Aorta (tissue), 5 donors: Measurements from ENCODE around the gene THEM5. TPM values are rescaled to one million over a fixed set of nuclear protein-coding genes. Genes with fewer than 3 reads are reported as not detected.

Experiments
- ATAC-seq: fragments of 200-7000 bp; cut with Tn5 transposase; one replicate; pipeline ENCODE4 v1.9.1; 2022; ENCODE audit warnings: moderate library complexity; ENCODE audit not compliant: low FRiP score
- DNase-seq, 2 donors: peaks; one replicate each; pipeline ENCODE4 v3.0.0-alpha.2; 2020
- H3K27ac ChIP-seq, 2 donors: one replicate each; pipeline ENCODE4 v1.5.1; 2013; ENCODE audit warnings: low read length in 2 of 2, mild to moderate bottlenecking in 2 of 2, moderate library complexity in 2 of 2, control low read depth in 1 of 2, inconsistent platforms in 1 of 2, low read depth in 1 of 2
- H3K27me3 ChIP-seq, 2 donors: one replicate each; pipeline ENCODE4 v1.6.1; 2013; ENCODE audit warnings: control low read depth in 1 of 2, low read length in 1 of 2, mild to moderate bottlenecking in 1 of 2, moderate library complexity in 1 of 2; ENCODE audit not compliant: insufficient read depth in 2 of 2, control insufficient read depth in 1 of 2
- H3K36me3 ChIP-seq, 2 donors: one replicate each; pipeline ENCODE4 v1.6.1; 2013; ENCODE audit warnings: control low read depth in 1 of 2, low read length in 1 of 2, mild to moderate bottlenecking in 1 of 2; ENCODE audit not compliant: insufficient read depth in 2 of 2, control insufficient read depth in 1 of 2
- H3K4me1 ChIP-seq, 2 donors: one replicate each; pipeline ENCODE4 v1.6.1; 2013; ENCODE audit warnings: low read length in 2 of 2, control low read depth in 1 of 2, mild to moderate bottlenecking in 1 of 2, moderate library complexity in 1 of 2; ENCODE audit not compliant: insufficient read depth in 2 of 2, control insufficient read depth in 1 of 2
- H3K4me3 ChIP-seq, 2 donors: one replicate each; pipeline ENCODE4 v1.5.1; 2013; ENCODE audit warnings: low read length in 2 of 2, control low read depth in 1 of 2, mild to moderate bottlenecking in 1 of 2
- H3K9me3 ChIP-seq: one replicate; pipeline ENCODE4 v1.6.1; 2013; ENCODE audit warnings: mild to moderate bottlenecking, low read length; ENCODE audit not compliant: control insufficient read depth
- WGBS, 2 donors: extraction: QIAGEN DNeasy Blood & Tissue Kit; methylation state at CpG; one replicate each; pipeline ENCODE4 v1.1.7; 2013; 5-methylcytosine and 5-hydroxymethylcytosine counted together
- intact Hi-C, 2 donors: fragments of 100-400 bp; cut with DNase I; formaldehyde crosslinking; loops; one replicate each; pipeline versions ENCODE4 v1.14.2 to v1.15.0; 2022
- polyA plus RNA-seq, 2 donors: library from polyadenylated mRNA; stranded (reverse); fragments of 200-250 nt; gene quantifications; one replicate each; pipeline ENCODE4 v1.2.3, GENCODE V29; 2013
- total RNA-seq, 2 donors: library from RNA; stranded (reverse); fragmentation: NEBNext Ultra II Directional; extraction: Animal tissue kit (Norgen Biotek cat#: 25700); gene quantifications; one replicate each; pipeline ENCODE4 v1.2.1, GENCODE V29; 2021
- donor health status: healthy with polysubstance abuse.
- donor health status: Bipolar disorder and iron deficiency.
- donor health status: DM: no; HTN: no; CAD: no.
- donor health status: DM: no; HTN: no; CAD: no.
- donor health status: DM: yes; HTN: yes; CAD: no.

THEM5 gene
- total and polyA plus RNA-seq, 4 donors: not detected

- 35 to 46% methylated on average over 9 of the region's 9 CpGs for WGBS, 2 donors
- no peak for ATAC-seq
- peaks cover 0 to 3% of the 10 kb centered on the region in 2 donors for H3K36me3 ChIP-seq
- H3K4me3 ChIP-seq: no peak overlapping the region
- intact Hi-C loops: no loop called here
- H3K4me1 ChIP-seq: no peaks in the 10 kb centered on the region
- H3K27me3 ChIP-seq: no peaks in the 10 kb centered on the region
- DNase-seq: no peak
- H3K27ac ChIP-seq: no peak overlapping the region
- H3K9me3 ChIP-seq: no peaks in the 10 kb centered on the region
These were observed 54.1 kb downstream of the THEM5 start for GRCh38 chr1:151799179-151800022.

DNA sequence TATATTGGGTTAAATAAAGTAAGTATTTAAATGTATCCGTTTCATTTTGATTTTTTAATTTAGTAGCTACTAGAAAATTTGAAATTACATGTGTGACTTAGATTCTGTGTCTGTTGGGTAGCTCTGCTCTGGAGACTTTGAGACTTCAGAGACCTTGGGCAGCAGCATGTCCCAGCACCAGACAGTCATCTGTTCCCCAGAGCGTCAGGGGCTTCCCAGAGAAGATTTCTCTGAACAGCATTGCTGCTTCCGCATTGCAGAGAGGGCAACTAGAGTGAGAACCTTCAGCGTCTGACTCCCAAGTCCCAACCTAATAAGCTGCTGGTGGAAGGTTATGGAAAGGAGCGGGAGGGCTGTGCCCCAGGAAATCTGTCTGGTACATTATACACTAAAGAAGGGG lies 54.9 kb downstream of the THEM5 start:
- DNase-seq: no peak
- H3K27me3 ChIP-seq: no peaks in the 10 kb centered on the region
- no peak for ATAC-seq
- H3K36me3 ChIP-seq: peaks cover 0 to 3% of the 10 kb centered on the region in 2 donors
- no peaks in the 10 kb centered on the region for H3K4me1 ChIP-seq
- no peaks in the 10 kb centered on the region for H3K9me3 ChIP-seq
- H3K27ac ChIP-seq: no peak overlapping the region
- intact Hi-C loops: no loop called here
- WGBS, 2 donors: 89 to 91% methylated on average over 5 of the region's 5 CpGs
- no peak overlapping the region for H3K4me3 ChIP-seq

Other genes with a start within 250 kb of the THEM5 start
- 10 to 100 TPM; 34.7 to 48.0 TPM for gene SNX27, start 241.7 kb downstream of the THEM5 start, total RNA-seq
- 1 to 10 TPM; 5.6 to 6.4 TPM for gene SNX27, start 241.7 kb downstream of the THEM5 start, polyA plus RNA-seq
- gene CELF3, start 136.9 kb downstream of the THEM5 start, total RNA-seq: not detected
- under 1 TPM in 1 of 2 donors, not detected in 1; 0.13 TPM for gene CELF3, start 136.9 kb downstream of the THEM5 start, polyA plus RNA-seq
- not detected for gene RIIAD1, start 132.2 kb downstream of the THEM5 start, total RNA-seq
- not detected for gene RIIAD1, start 132.2 kb downstream of the THEM5 start, polyA plus RNA-seq
- 10 to 100 TPM; 38.7 to 52.7 TPM for gene MRPL9, start 90.2 kb downstream of the THEM5 start, total RNA-seq
- gene MRPL9, start 90.2 kb downstream of the THEM5 start, polyA plus RNA-seq: 10 to 100 TPM; 39.7 to 58.9 TPM
- 1 to 10 TPM; 3.7 to 9.1 TPM for gene TDRKH, start 63.2 kb downstream of the THEM5 start, total RNA-seq
- gene TDRKH, start 63.2 kb downstream of the THEM5 start, polyA plus RNA-seq: 1 to 10 TPM; 1.5 to 2.5 TPM
- gene LINGO4, start 48.3 kb downstream of the THEM5 start, total RNA-seq: not detected
- gene LINGO4, start 48.3 kb downstream of the THEM5 start, polyA plus RNA-seq: not detected
- gene RORC, start 21.9 kb downstream of the THEM5 start, total RNA-seq: under 1 TPM in 1 of 2 donors, not detected in 1; 0.24 TPM
- gene RORC, start 21.9 kb downstream of the THEM5 start, polyA plus RNA-seq: 1 to 10 TPM in 1 of 2 donors, under 1 TPM in 1; 0.10 to 1.6 TPM
- not detected for gene C2CD4D, start 13.9 kb downstream of the THEM5 start, total RNA-seq
- gene C2CD4D, start 13.9 kb downstream of the THEM5 start, polyA plus RNA-seq: not detected
- gene THEM4, start 55.8 kb upstream of the THEM5 start, total RNA-seq: 10 to 100 TPM; 11.8 to 17.5 TPM
- 10 to 100 TPM in 1 of 2 donors, 1 to 10 TPM in 1; 3.8 to 12.3 TPM for gene THEM4, start 55.8 kb upstream of the THEM5 start, polyA plus RNA-seq
- gene S100A10, start 140.1 kb upstream of the THEM5 start, total RNA-seq: 100 to 1,000 TPM; 188 to 386 TPM
- gene S100A10, start 140.1 kb upstream of the THEM5 start, polyA plus RNA-seq: 100 to 1,000 TPM; 244 to 417 TPM
- 100 to 1,000 TPM; 416 to 418 TPM for gene S100A11, start 183.3 kb upstream of the THEM5 start, total RNA-seq
- 100 to 1,000 TPM; 751 to 960 TPM for gene S100A11, start 183.3 kb upstream of the THEM5 start, polyA plus RNA-seq
- not detected for gene TCHHL1, start 235.4 kb upstream of the THEM5 start, total RNA-seq
- not detected for gene TCHHL1, start 235.4 kb upstream of the THEM5 start, polyA plus RNA-seq